IMR-90 (cell line): ENCODE data around the gene CUX1. TPM values are rescaled to one million over a fixed set of nuclear protein-coding genes. Genes with fewer than 3 reads are reported as not detected.

Experiments used
- ATAC-seq: fragments of 200-7000 bp; cut with Tn5 transposase; 2 replicates; pipeline ENCODE4 v1.9.1; 2020; ENCODE audit warnings: low read depth, mild to moderate bottlenecking, moderate library complexity
- BruUV-seq: library from RNA; stranded (reverse); fragments of 400-500 nt; replicated peaks from 2 replicates; lab custom pipeline; 2021; lab: Mats Ljungman, UMichigan
- CTCF ChIA-PET: fragments of 300-600 bp; formaldehyde crosslinking; extraction: SDS; loops from one replicate; lab custom pipeline; 2021; ENCODE audit warnings: antibody characterized with exemption; lab: Yijun Ruan, JAX
- POLR2A ChIA-PET: fragments of 300-600 bp; sonication (Branson Sonifier 250); formaldehyde crosslinking; loops from one replicate; lab custom pipeline; 2022; ENCODE audit warnings: antibody characterized with exemption; ENCODE audit not compliant: unreplicated experiment; lab: Charles Lee
- DNase-seq: peaks from one replicate; pipeline ENCODE4 v3.0.0; 2013
- H2AFZ ChIP-seq: replicated peaks from 2 replicates; pipeline ENCODE3; 2013; ENCODE audit warnings: low read length, mild to moderate bottlenecking; ENCODE audit not compliant: poor library complexity
- H2AK5ac ChIP-seq: 2 replicates; pipeline ENCODE4 v1.6.1; 2013; ENCODE audit warnings: low read depth, low read length, inconsistent platforms
- H2AK9ac ChIP-seq: replicated peaks from 2 replicates; pipeline ENCODE3; 2013; ENCODE audit warnings: mild to moderate bottlenecking, low read depth, low read length, moderate library complexity; ENCODE audit not compliant: poor library complexity
- H2BK120ac ChIP-seq: 2 replicates; pipeline ENCODE4 v1.6.1; 2013; ENCODE audit warnings: low read depth, low read length, inconsistent platforms
- H2BK15ac ChIP-seq: 3 replicates; pipeline ENCODE4 v1.6.1; 2013; ENCODE audit warnings: low read depth, low read length, inconsistent platforms
- H2BK20ac ChIP-seq: 2 replicates; pipeline ENCODE4 v1.6.1; 2013; ENCODE audit warnings: low read depth, mild to moderate bottlenecking, inconsistent platforms, low read length, moderate library complexity
- H2BK5ac ChIP-seq: 2 replicates; pipeline ENCODE4 v1.6.1; 2013; ENCODE audit warnings: mild to moderate bottlenecking, low read depth, low read length, inconsistent platforms; ENCODE audit not compliant: poor library complexity, severe bottlenecking
- H3K14ac ChIP-seq: replicated peaks from 2 replicates; pipeline ENCODE4 v1.6.1; 2013; ENCODE audit warnings: low read depth, low read length, inconsistent platforms
- H3K18ac ChIP-seq: 2 replicates; pipeline ENCODE4 v1.6.1; 2013; ENCODE audit warnings: low read depth, low read length, control low read depth
- H3K23ac ChIP-seq: 2 replicates; pipeline ENCODE4 v1.6.1; 2013; ENCODE audit warnings: low read depth, low read length, inconsistent platforms
- H3K27ac ChIP-seq: 2 replicates; pipeline ENCODE4 v1.5.1; 2013; ENCODE audit warnings: mild to moderate bottlenecking, control low read depth, low read length; ENCODE audit not compliant: insufficient read depth
- H3K27me3 ChIP-seq: 2 replicates; pipeline ENCODE4 v1.6.1; 2013; ENCODE audit warnings: low read length; ENCODE audit not compliant: control insufficient read depth, insufficient read depth
- H3K36me3 ChIP-seq: 2 replicates; pipeline ENCODE4 v1.6.1; 2013; ENCODE audit warnings: low read length, mixed read lengths; ENCODE audit not compliant: control insufficient read depth, insufficient read depth
- H3K4ac ChIP-seq: 2 replicates; pipeline ENCODE4 v1.6.1; 2013; ENCODE audit warnings: low read depth, low read length, inconsistent platforms
- H3K4me1 ChIP-seq: 2 replicates; pipeline ENCODE4 v1.6.1; 2013; ENCODE audit warnings: low read length, mixed read lengths; ENCODE audit not compliant: control insufficient read depth, insufficient read depth
- H3K4me2 ChIP-seq: 2 replicates; pipeline ENCODE4 v1.6.1; 2013; ENCODE audit warnings: low read depth, mild to moderate bottlenecking, control low read depth, low read length, moderate library complexity
- H3K4me3 ChIP-seq: 2 replicates; pipeline ENCODE4 v1.5.1; 2013; ENCODE audit warnings: low read depth, mild to moderate bottlenecking, control low read depth, low read length, moderate library complexity; ENCODE audit not compliant: insufficient read depth
- H3K56ac ChIP-seq: 2 replicates; pipeline ENCODE4 v1.6.1; 2013; ENCODE audit warnings: low read length, inconsistent platforms; ENCODE audit not compliant: insufficient read depth; ENCODE audit errors: extremely low read depth
- H3K79me1 ChIP-seq, 2 experiments: 2 replicates each; pipeline ENCODE4 v1.6.1; 2013; ENCODE audit warnings: low read length in 2 of 2, inconsistent platforms in 1 of 2, low read depth in 1 of 2
- H3K9ac ChIP-seq: 2 replicates; pipeline ENCODE4 v1.6.1; 2013; ENCODE audit warnings: low read depth, low read length, control low read depth
- H3K9me1 ChIP-seq: 2 replicates; pipeline ENCODE4 v1.6.1; 2013; ENCODE audit warnings: low read length, inconsistent platforms; ENCODE audit not compliant: insufficient read depth
- H3K9me3 ChIP-seq: 2 replicates; pipeline ENCODE4 v1.6.1; 2013; ENCODE audit warnings: low read length; ENCODE audit not compliant: control insufficient read depth, insufficient read depth
- H4K20me1 ChIP-seq: 2 replicates; pipeline ENCODE4 v1.6.1; 2013; ENCODE audit warnings: low read length, inconsistent platforms; ENCODE audit not compliant: insufficient read depth
- H4K5ac ChIP-seq: 2 replicates; pipeline ENCODE4 v1.6.1; 2013; ENCODE audit warnings: mild to moderate bottlenecking, low read depth, low read length, control low read depth
- H4K8ac ChIP-seq, 2 experiments: 2 replicates each; pipeline ENCODE4 v1.6.1; 2013; ENCODE audit warnings: low read depth in 2 of 2, low read length in 2 of 2, control low read depth in 1 of 2, inconsistent platforms in 1 of 2
- H4K91ac ChIP-seq: 2 replicates; pipeline ENCODE4 v1.6.1; 2013; ENCODE audit warnings: low read depth, low read length, inconsistent platforms; ENCODE audit not compliant: insufficient read depth
- BHLHE40 ChIP-seq: fragments of 150-350 bp; IDR thresholded peaks from 2 replicates; pipeline ENCODE4 v1.6.1; 2016; ENCODE audit warnings: mild to moderate bottlenecking, low read depth, low read length
- CEBPB ChIP-seq: IDR thresholded peaks from 2 replicates; pipeline ENCODE4 v1.6.1; 2012; ENCODE audit warnings: low read depth, low read length, improper control_type of control experiment
- CHD1 ChIP-seq: IDR thresholded peaks from 2 replicates; pipeline ENCODE4 v1.6.1; 2012; ENCODE audit warnings: low read depth, low read length, improper control_type of control experiment
- CTCF ChIP-seq: conservative IDR thresholded peaks from 2 replicates; pipeline ENCODE4 v1.5.1; 2012; ENCODE audit warnings: mild to moderate bottlenecking, low read depth, low read length, improper control_type of control experiment
- ELK1 ChIP-seq: fragments of 150-350 bp; IDR thresholded peaks from 2 replicates; pipeline ENCODE4 v1.6.1; 2016; ENCODE audit warnings: low read depth, mild to moderate bottlenecking, low read length, moderate library complexity, borderline replicate concordance
- FOS ChIP-seq: fragments of 150-350 bp; IDR thresholded peaks from 2 replicates; pipeline ENCODE4 v1.6.1; 2016; ENCODE audit warnings: low read depth, low read length
- MAFK ChIP-seq: IDR thresholded peaks from 2 replicates; pipeline ENCODE4 v1.6.1; 2012; ENCODE audit warnings: low read depth, low read length, improper control_type of control experiment
- MAZ ChIP-seq: IDR thresholded peaks from 2 replicates; pipeline ENCODE4 v1.6.1; 2012; ENCODE audit warnings: low read depth, mild to moderate bottlenecking, low read length, improper control_type of control experiment, moderate library complexity, borderline replicate concordance
- MXI1 ChIP-seq: IDR thresholded peaks from 2 replicates; pipeline ENCODE4 v1.6.1; 2012; ENCODE audit warnings: low read depth, mild to moderate bottlenecking, low read length, moderate library complexity, borderline replicate concordance
- NFE2L2 ChIP-seq: fragments of 150-350 bp; IDR thresholded peaks from 2 replicates; pipeline ENCODE4 v1.6.1; 2016; ENCODE audit warnings: low read depth, mild to moderate bottlenecking, low read length
- POLR2A ChIP-seq: IDR thresholded peaks from 2 replicates; pipeline ENCODE4 v1.6.1; 2012; ENCODE audit warnings: mild to moderate bottlenecking, low read depth, low read length
- RCOR1 ChIP-seq: IDR thresholded peaks from 2 replicates; pipeline ENCODE4 v1.6.1; 2012; ENCODE audit warnings: mild to moderate bottlenecking, low read length, improper control_type of control experiment; ENCODE audit not compliant: insufficient replicate concordance
- RFX5 ChIP-seq: IDR thresholded peaks from 2 replicates; pipeline ENCODE4 v1.8.0; 2012; ENCODE audit warnings: low read depth, mild to moderate bottlenecking, low read length, moderate library complexity
- SMC3 ChIP-seq: fragments of 150-350 bp; IDR thresholded peaks from 2 replicates; pipeline ENCODE4 v1.6.1; 2016; ENCODE audit warnings: low read depth, mild to moderate bottlenecking, antibody characterized with exemption, low read length, moderate library complexity
- USF2 ChIP-seq: fragments of 150-350 bp; IDR thresholded peaks from 2 replicates; pipeline ENCODE4 v1.6.1; 2017; ENCODE audit warnings: mild to moderate bottlenecking, antibody characterized with exemption, low read length, low read depth
- WGBS, 2 experiments: methylation state at CpG; one replicate each; pipeline versions ENCODE4 v1.1.5 to v1.1.7; 2013; ENCODE audit warnings: missing lambda C conversion rate in 2 of 2; ENCODE audit not compliant: insufficient read length in 1 of 2; ENCODE audit errors: extremely low coverage in 2 of 2; 5-methylcytosine and 5-hydroxymethylcytosine counted together
- dilution Hi-C: fragments of 300-500 bp; cut with HindIII; formaldehyde crosslinking; loops from one replicate; pipeline ENCODE4 v1.14.3; 2018; ENCODE audit warnings: low sequenced_read_pairs; ENCODE audit not compliant: unreplicated experiment
- in situ Hi-C: fragments of 300-500 bp; cut with MboI; formaldehyde crosslinking; loops from 3 replicates; pipeline ENCODE4 v1.14.3; 2019; ENCODE audit warnings: low sequenced_read_pairs, inconsistent platforms, mixed read lengths
- intact Hi-C: fragments of 100-400 bp; cut with micrococcal nuclease; formaldehyde crosslinking; loops from 2 replicates; pipeline ENCODE4 v1.10.0; 2022
- polyA plus RNA-seq, 3 experiments: library from polyadenylated mRNA; depleted of rRNA; stranded (reverse); fragments of >200 nt; gene quantifications; 2 replicates each; pipeline ENCODE4 v1.2.3, GENCODE V29; 2012; ENCODE audit warnings: low replicate concordance in 1 of 3
- total RNA-seq: library from RNA; depleted of rRNA; stranded (reverse); fragments of >200 nt; gene quantifications from 2 replicates; pipeline ENCODE4 v1.2.3, GENCODE V29; 2012

Gene CUX1
- total and polyA plus RNA-seq, 2 of the 4 experiments (the other 2 are of a cell fraction), result 19.7 to 46.4 TPM

- Histone ChIP-seq H3K9me1 (peaks cover 22% of the 10 kb centered on the region), H3K9me3 (no peaks in the 10 kb centered on the region), H2BK120ac (peak overlapping the region; percentile 33), H2BK5ac (peak overlapping the region; percentile 69), H3K4me1 (peaks cover 27% of the 10 kb centered on the region), H2AK9ac (no peak overlapping the region), H3K79me1 (peaks cover 48 to 75% of the 10 kb centered on the region in 2 experiments), H2AFZ (no peak overlapping the region), H2BK15ac (peak overlapping the region; percentile 71; the same call in 1 of the 3 replicates), H3K36me3 (no peaks in the 10 kb centered on the region), H3K4me2 (no peak overlapping the region), H3K18ac (peak overlapping the region; percentile 57), H4K20me1 (peaks cover 11% of the 10 kb centered on the region), H3K23ac (no peak overlapping the region), H3K4ac (peak overlapping the region; percentile 59), H3K56ac (no peak overlapping the region), H3K14ac (no peak overlapping the region), H3K27ac (no peak overlapping the region), H3K9ac (no peak overlapping the region), H3K27me3 (no peaks in the 10 kb centered on the region), H4K8ac (peak overlapping the region in 1 of 2 experiments; percentile 64; a peak in 2 of 4 replicates), H4K5ac (peak overlapping the region; percentile 30), H2AK5ac (peak overlapping the region; percentile 79; the same call in 1 of the 2 replicates), H2BK20ac (0 out of 2 replicates have a peak overlapping the region, but pooled peaks have one; percentile 42), H4K91ac (peak overlapping the region; percentile 10), H3K4me3 (no peak overlapping the region)
- in situ Hi-C loops, result no loop called here
- ATAC-seq, result no peak
- intact Hi-C loops, result no loop called here
- ChIA-PET CTCF (no interaction called here), POLR2A (no interaction called here)
- WGBS, 2 experiments, result 100% methylated on average over 8 of the region's 12 CpGs; no CpG with 5 or more reads in 1 of the 2 experiments
- DNase-seq, result no peak
- BruUV-seq, result no TSS peak
- dilution Hi-C loops, result no loop called here
- no peak for TF ChIP-seq MAZ
- TF ChIP-seq USF2, result no peak
- TF ChIP-seq SMC3, result no peak
- TF ChIP-seq MAFK, result no peak
- no peak for TF ChIP-seq BHLHE40
- TF ChIP-seq NFE2L2, result no peak
- TF ChIP-seq CEBPB, result no peak
- no peak for TF ChIP-seq RCOR1
- TF ChIP-seq CTCF, result no peak
- TF ChIP-seq RFX5, result no peak
- TF ChIP-seq CHD1, result no peak
- no peak for TF ChIP-seq POLR2A
- no peak for TF ChIP-seq FOS
- TF ChIP-seq ELK1, result no peak
- TF ChIP-seq MXI1, result no peak
These were observed 191.3 kb downstream of the CUX1 start for GRCh38 chr7:102008535-102009262.
